Iris pigment epithelial cell (primary cell): Measurements from ENCODE around the gene KRT4.

Experiments
- DNase-seq: peaks from one replicate; pipeline ENCODE4 v3.0.0-alpha.2; 2011; ENCODE audit warnings: low read depth

Gene KRT4

GRCh38 chr12:52821826-52822660, 8.1 kb upstream of the KRT4 start:
- no peak for DNase-seq

- no peak for DNase-seq
Measured at GRCh38 chr12:52821071-52821730, 7.3 kb upstream of the KRT4 start.

GRCh38 chr12:52820521-52820920, 6.6 kb upstream of the KRT4 start:
- no peak for DNase-seq

GRCh38 chr12:52819731-52820510, 6.0 kb upstream of the KRT4 start:
- DNase-seq = no peak

- no peak for DNase-seq
Measured at GRCh38 chr12:52818887-52819420, 5.0 kb upstream of the KRT4 start.

- no peak for DNase-seq
Measured at GRCh38 chr12:52818388-52818787, 4.5 kb upstream of the KRT4 start.

GRCh38 chr12:52817699-52818238, 3.9 kb upstream of the KRT4 start:
- no peak for DNase-seq

GRCh38 chr12:52817003-52817698, 3.2 kb upstream of the KRT4 start:
- DNase-seq = no peak

GRCh38 chr12:52815676-52816588, 2.0 kb upstream of the KRT4 start:
- no peak for DNase-seq

GRCh38 chr12:52815161-52815560, 1.2 kb upstream of the KRT4 start:
- no peak for DNase-seq

GRCh38 chr12:52814710-52815155, 817 bp upstream of the KRT4 start:
- no peak for DNase-seq

- no peak for DNase-seq
Measured at GRCh38 chr12:52813203-52813819, 605 bp downstream of the KRT4 start.

- no peak for DNase-seq
Measured at GRCh38 chr12:52812749-52813148, 1.2 kb downstream of the KRT4 start.

- no peak for DNase-seq
Measured at GRCh38 chr12:52812073-52812400, 1.9 kb downstream of the KRT4 start.

- DNase-seq = no peak
Measured at GRCh38 chr12:52811191-52812072, 2.5 kb downstream of the KRT4 start.

- no peak for DNase-seq
Measured at GRCh38 chr12:52810554-52810953, 3.4 kb downstream of the KRT4 start.

GRCh38 chr12:52809166-52809565, 4.8 kb downstream of the KRT4 start:
- no peak for DNase-seq

GRCh38 chr12:52808573-52809160, 5.2 kb downstream of the KRT4 start:
- no peak for DNase-seq
